ENCODE data around the gene PTPN9. TPM values are rescaled to one million over a fixed set of nuclear protein-coding genes. Genes with fewer than 3 reads are reported as not detected.

Gene PTPN9
- total and polyA plus RNA-seq, 2 of the 13 experiments (the other 11 are each of a cell fraction or from before 2014, with no cell fraction given) = 16.6 to 19.9 TPM

GRCh38 chr15:75453703-75454470 is 125.2 kb downstream of the PTPN9 start (continued):
- peak; percentile 92 for TF ChIP-seq MXD3 (CRISPR knock-in tag; IDR thresholded peaks at IDR 0.05)
- peak; percentile 93 for TF ChIP-seq NFYC (CRISPR knock-in tag; IDR thresholded peaks at IDR 0.05)
- no peak for TF ChIP-seq ZNF337 (CRISPR knock-in tag; IDR thresholded peaks at IDR 0.05; ENCODE audit: borderline replicate concordance, low read depth)
- TF ChIP-seq SRSF4 (IDR thresholded peaks at IDR 0.05; ENCODE audit: low read depth, low read length, poor library complexity, severe bottlenecking) = no peak
- peak; percentile 80 for TF ChIP-seq ZNF891 (CRISPR knock-in tag; IDR thresholded peaks at IDR 0.05)
- no peak for TF ChIP-seq MIXL1 (CRISPR knock-in tag; IDR thresholded peaks at IDR 0.05)
- no peak for TF ChIP-seq RAD21 (CRISPR knock-in tag; IDR thresholded peaks at IDR 0.05)
- TF ChIP-seq CBFB (CRISPR knock-in tag; IDR thresholded peaks at IDR 0.05) = no peak
- no peak for TF ChIP-seq PLSCR1 (CRISPR knock-in tag; IDR thresholded peaks at IDR 0.05; ENCODE audit: borderline replicate concordance)
- no peak for TF ChIP-seq ZBTB37 (CRISPR knock-in tag; IDR thresholded peaks at IDR 0.05)
- TF ChIP-seq STAG1 (CRISPR knock-in tag; IDR thresholded peaks at IDR 0.05) = no peak
- no peak for TF ChIP-seq ZNF296 (CRISPR knock-in tag; conservative IDR thresholded peaks at IDR 0.05)
- TF ChIP-seq GATAD2A (CRISPR knock-in tag; IDR thresholded peaks at IDR 0.05) = peak; percentile 53
- no peak for TF ChIP-seq CTCF (CRISPR knock-in tag; IDR thresholded peaks at IDR 0.05)
- TF ChIP-seq ZBTB14 (CRISPR knock-in tag; IDR thresholded peaks at IDR 0.05) = no peak
- no peak for TF ChIP-seq ZNF329 (CRISPR knock-in tag; IDR thresholded peaks at IDR 0.05; ENCODE audit: low read depth)
- no peak for TF ChIP-seq ZC3H4 (CRISPR knock-in tag; IDR thresholded peaks at IDR 0.05; ENCODE audit: borderline replicate concordance)
- TF ChIP-seq ZNF326 (CRISPR knock-in tag; IDR thresholded peaks at IDR 0.05; ENCODE audit: borderline replicate concordance) = no peak
- peak; percentile 33 for TF ChIP-seq YY1 (IDR thresholded peaks at IDR 0.05; ENCODE audit: insufficient read depth, insufficient replicate concordance, low read depth, low read length)
- no peak; the same call in 1 of the 2 replicates for TF ChIP-seq HNF4A (CRISPR knock-in tag; IDR thresholded peaks at IDR 0.05)
- peak; percentile 53; the same call in 1 of the 2 replicates for TF ChIP-seq PITX1 (CRISPR knock-in tag; IDR thresholded peaks at IDR 0.05)
- TF ChIP-seq ZNF747 (CRISPR knock-in tag; IDR thresholded peaks at IDR 0.05; ENCODE audit: borderline replicate concordance) = no peak; the same call in 1 of the 2 replicates
- TF ChIP-seq KDM4B (CRISPR knock-in tag; IDR thresholded peaks at IDR 0.05) = no peak

All from HepG2 (cell line).